ENCODE data around the gene CFAP90. TPM values are rescaled to one million over a fixed set of nuclear protein-coding genes. Genes with fewer than 3 reads are reported as not detected.

Gene CFAP90
- total and polyA plus RNA-seq, 9 donors, result 0.15 to 0.43 (median 0.31) TPM

- no peak overlapping the region for H3K4me3 ChIP-seq (ENCODE audit: low read length)
- H3K27me3 ChIP-seq (ENCODE audit: control insufficient read depth, insufficient read depth, low read length), result peaks cover 5% of the 10 kb centered on the region
- 75% methylated on average over 7 of the region's 10 CpGs for WGBS (ENCODE audit: insufficient coverage)
- H3K36me3 ChIP-seq (ENCODE audit: control insufficient read depth, insufficient read depth, low read length), result no peaks in the 10 kb centered on the region
- no peak for DNase-seq
- H3K9me3 ChIP-seq (replicated peaks; ENCODE audit: control insufficient read depth, low read depth, low read length), result no peaks in the 10 kb centered on the region
- H3K27ac ChIP-seq (ENCODE audit: low read length), result no peak overlapping the region
- H3K4me1 ChIP-seq (ENCODE audit: control insufficient read depth, insufficient read depth, low read length), result no peaks in the 10 kb centered on the region
Observed at GRCh38 chr5:7828269-7828668, 22.7 kb downstream of the CFAP90 start.

GRCh38 chr5:7827610-7828009, 23.3 kb downstream of the CFAP90 start:
- DNase-seq, result peak; percentile 84
- H3K27me3 ChIP-seq (ENCODE audit: control insufficient read depth, insufficient read depth, low read length), result peaks cover 5% of the 10 kb centered on the region
- 48% methylated on average over 2 of the region's 6 CpGs for WGBS (ENCODE audit: insufficient coverage)

GRCh38 chr5:7825630-7826029, 25.3 kb downstream of the CFAP90 start:
- H3K36me3 ChIP-seq (ENCODE audit: control insufficient read depth, insufficient read depth, low read length), result no peaks in the 10 kb centered on the region
- no peaks in the 10 kb centered on the region for H3K4me1 ChIP-seq (ENCODE audit: control insufficient read depth, insufficient read depth, low read length)
- 89% methylated on average over 11 of the region's 11 CpGs for WGBS (ENCODE audit: insufficient coverage)
- H3K27me3 ChIP-seq (ENCODE audit: control insufficient read depth, insufficient read depth, low read length), result peaks cover 5% of the 10 kb centered on the region
- no peak for DNase-seq
- no peak overlapping the region for H3K4me3 ChIP-seq (ENCODE audit: low read length)
- no peaks in the 10 kb centered on the region for H3K9me3 ChIP-seq (replicated peaks; ENCODE audit: control insufficient read depth, low read depth, low read length)
- H3K27ac ChIP-seq (ENCODE audit: low read length), result no peak overlapping the region

More at GRCh38 chr5:7827610-7828009, 23.3 kb downstream of the CFAP90 start:
- no peaks in the 10 kb centered on the region for H3K4me1 ChIP-seq (ENCODE audit: control insufficient read depth, insufficient read depth, low read length)
- H3K27ac ChIP-seq (ENCODE audit: low read length), result no peak overlapping the region
- no peak overlapping the region for H3K4me3 ChIP-seq (ENCODE audit: low read length)
- no peaks in the 10 kb centered on the region for H3K9me3 ChIP-seq (replicated peaks; ENCODE audit: control insufficient read depth, low read depth, low read length)
- H3K36me3 ChIP-seq (ENCODE audit: control insufficient read depth, insufficient read depth, low read length), result no peaks in the 10 kb centered on the region

- H3K9me3 ChIP-seq (replicated peaks; ENCODE audit: control insufficient read depth, low read depth, low read length), result no peaks in the 10 kb centered on the region
- DNase-seq, result no peak
- H3K4me3 ChIP-seq (ENCODE audit: low read length), result no peak overlapping the region
- no peaks in the 10 kb centered on the region for H3K36me3 ChIP-seq (ENCODE audit: control insufficient read depth, insufficient read depth, low read length)
- H3K4me1 ChIP-seq (ENCODE audit: control insufficient read depth, insufficient read depth, low read length), result no peaks in the 10 kb centered on the region
- peaks cover 5% of the 10 kb centered on the region for H3K27me3 ChIP-seq (ENCODE audit: control insufficient read depth, insufficient read depth, low read length)
- WGBS (ENCODE audit: insufficient coverage), result 94% methylated on average over 18 of the region's 18 CpGs
- no peak overlapping the region for H3K27ac ChIP-seq (ENCODE audit: low read length)
Observed at GRCh38 chr5:7824995-7825394, 25.9 kb downstream of the CFAP90 start.

- 31% methylated on average over 3 of the region's 8 CpGs for WGBS (ENCODE audit: insufficient coverage)
- no peak for DNase-seq
- Histone ChIP-seq H3K36me3 (ENCODE audit: control insufficient read depth, insufficient read depth, low read length) (no peaks in the 10 kb centered on the region), H3K9me3 (replicated peaks; ENCODE audit: control insufficient read depth, low read depth, low read length) (no peaks in the 10 kb centered on the region), H3K27ac (ENCODE audit: low read length) (no peak overlapping the region), H3K27me3 (ENCODE audit: control insufficient read depth, insufficient read depth, low read length) (peaks cover 2% of the 10 kb centered on the region), H3K4me3 (ENCODE audit: low read length) (no peak overlapping the region), H3K4me1 (ENCODE audit: control insufficient read depth, insufficient read depth, low read length) (no peaks in the 10 kb centered on the region)
Observed at GRCh38 chr5:7823594-7823993, 27.3 kb downstream of the CFAP90 start.

GRCh38 chr5:7822449-7822848, 28.5 kb downstream of the CFAP90 start:
- WGBS (ENCODE audit: insufficient coverage), result 80% methylated on average over 1 of the region's 3 CpGs
- Histone ChIP-seq H3K4me1 (ENCODE audit: control insufficient read depth, insufficient read depth, low read length) (no peaks in the 10 kb centered on the region), H3K9me3 (replicated peaks; ENCODE audit: control insufficient read depth, low read depth, low read length) (no peaks in the 10 kb centered on the region), H3K27ac (ENCODE audit: low read length) (no peak overlapping the region), H3K36me3 (ENCODE audit: control insufficient read depth, insufficient read depth, low read length) (no peaks in the 10 kb centered on the region), H3K27me3 (ENCODE audit: control insufficient read depth, insufficient read depth, low read length) (peaks cover 2% of the 10 kb centered on the region), H3K4me3 (ENCODE audit: low read length) (no peak overlapping the region)
- DNase-seq, result no peak

GRCh38 chr5:7816535-7816901, 34.4 kb downstream of the CFAP90 start:
- peaks cover 2% of the 10 kb centered on the region for H3K4me1 ChIP-seq (ENCODE audit: control insufficient read depth, insufficient read depth, low read length)
- no peaks in the 10 kb centered on the region for H3K9me3 ChIP-seq (replicated peaks; ENCODE audit: control insufficient read depth, low read depth, low read length)
- DNase-seq, result no peak
- H3K4me3 ChIP-seq (ENCODE audit: low read length), result no peak overlapping the region
- peaks cover 3% of the 10 kb centered on the region for H3K27me3 ChIP-seq (ENCODE audit: control insufficient read depth, insufficient read depth, low read length)
- no peak overlapping the region for H3K27ac ChIP-seq (ENCODE audit: low read length)
- H3K36me3 ChIP-seq (ENCODE audit: control insufficient read depth, insufficient read depth, low read length), result no peaks in the 10 kb centered on the region
- WGBS (ENCODE audit: insufficient coverage), result 40% methylated on average over 8 of the region's 9 CpGs

- no peak overlapping the region for H3K27ac ChIP-seq (ENCODE audit: low read length)
- peaks cover 3% of the 10 kb centered on the region for H3K27me3 ChIP-seq (ENCODE audit: control insufficient read depth, insufficient read depth, low read length)
- no peaks in the 10 kb centered on the region for H3K9me3 ChIP-seq (replicated peaks; ENCODE audit: control insufficient read depth, low read depth, low read length)
- H3K4me3 ChIP-seq (ENCODE audit: low read length), result no peak overlapping the region
- peak; percentile 76 for DNase-seq
- no peaks in the 10 kb centered on the region for H3K36me3 ChIP-seq (ENCODE audit: control insufficient read depth, insufficient read depth, low read length)
- 3% methylated on average over 11 of the region's 12 CpGs for WGBS (ENCODE audit: insufficient coverage)
- H3K4me1 ChIP-seq (ENCODE audit: control insufficient read depth, insufficient read depth, low read length), result peaks cover 2% of the 10 kb centered on the region
Observed at GRCh38 chr5:7815892-7816534, 34.9 kb downstream of the CFAP90 start.

GRCh38 chr5:7814816-7815215, 36.1 kb downstream of the CFAP90 start:
- DNase-seq, result no peak
- Histone ChIP-seq H3K4me3 (ENCODE audit: low read length) (no peak overlapping the region), H3K36me3 (ENCODE audit: control insufficient read depth, insufficient read depth, low read length) (no peaks in the 10 kb centered on the region), H3K27me3 (ENCODE audit: control insufficient read depth, insufficient read depth, low read length) (peaks cover 3% of the 10 kb centered on the region), H3K9me3 (replicated peaks; ENCODE audit: control insufficient read depth, low read depth, low read length) (no peaks in the 10 kb centered on the region), H3K4me1 (ENCODE audit: control insufficient read depth, insufficient read depth, low read length) (peaks cover 2% of the 10 kb centered on the region), H3K27ac (ENCODE audit: low read length) (no peak overlapping the region)
- 80% methylated on average over 8 of the region's 10 CpGs for WGBS (ENCODE audit: insufficient coverage)

- H3K9me3 ChIP-seq (replicated peaks; ENCODE audit: control insufficient read depth, low read depth, low read length), result no peaks in the 10 kb centered on the region
- no peak overlapping the region for H3K27ac ChIP-seq (ENCODE audit: low read length)
- WGBS (ENCODE audit: insufficient coverage), result 40% methylated on average over 1 of the region's 3 CpGs
- no peak overlapping the region for H3K4me3 ChIP-seq (ENCODE audit: low read length)
- peaks cover 2% of the 10 kb centered on the region for H3K4me1 ChIP-seq (ENCODE audit: control insufficient read depth, insufficient read depth, low read length)
- H3K27me3 ChIP-seq (ENCODE audit: control insufficient read depth, insufficient read depth, low read length), result peaks cover 3% of the 10 kb centered on the region
- no peak for DNase-seq
- no peaks in the 10 kb centered on the region for H3K36me3 ChIP-seq (ENCODE audit: control insufficient read depth, insufficient read depth, low read length)
Observed at GRCh38 chr5:7813576-7813975, 37.4 kb downstream of the CFAP90 start.

GRCh38 chr5:7813007-7813406, 37.9 kb downstream of the CFAP90 start:
- Histone ChIP-seq H3K4me1 (ENCODE audit: control insufficient read depth, insufficient read depth, low read length) (peaks cover 2% of the 10 kb centered on the region), H3K4me3 (ENCODE audit: low read length) (no peak overlapping the region), H3K27me3 (ENCODE audit: control insufficient read depth, insufficient read depth, low read length) (peaks cover 3% of the 10 kb centered on the region), H3K27ac (ENCODE audit: low read length) (no peak overlapping the region), H3K36me3 (ENCODE audit: control insufficient read depth, insufficient read depth, low read length) (no peaks in the 10 kb centered on the region), H3K9me3 (replicated peaks; ENCODE audit: control insufficient read depth, low read depth, low read length) (no peaks in the 10 kb centered on the region)
- no CpG with 5 or more reads among the region's 2 CpGs for WGBS (ENCODE audit: insufficient coverage)
- DNase-seq, result no peak
